IPS DF 4.7 (cell line): ENCODE results near the gene LRCOL1.
"Not testable (repeated sequence)": the region's sequence is repeated elsewhere in the genome, so short reads cannot be mapped to it uniquely, and the experiment has no call there.

Source experiments
- DNase-seq: peaks from one replicate; pipeline ENCODE4 v3.0.0-alpha.2; 2013; ENCODE audit warnings: low spot score; ENCODE audit errors: extremely low read depth

Gene LRCOL1

DNA sequence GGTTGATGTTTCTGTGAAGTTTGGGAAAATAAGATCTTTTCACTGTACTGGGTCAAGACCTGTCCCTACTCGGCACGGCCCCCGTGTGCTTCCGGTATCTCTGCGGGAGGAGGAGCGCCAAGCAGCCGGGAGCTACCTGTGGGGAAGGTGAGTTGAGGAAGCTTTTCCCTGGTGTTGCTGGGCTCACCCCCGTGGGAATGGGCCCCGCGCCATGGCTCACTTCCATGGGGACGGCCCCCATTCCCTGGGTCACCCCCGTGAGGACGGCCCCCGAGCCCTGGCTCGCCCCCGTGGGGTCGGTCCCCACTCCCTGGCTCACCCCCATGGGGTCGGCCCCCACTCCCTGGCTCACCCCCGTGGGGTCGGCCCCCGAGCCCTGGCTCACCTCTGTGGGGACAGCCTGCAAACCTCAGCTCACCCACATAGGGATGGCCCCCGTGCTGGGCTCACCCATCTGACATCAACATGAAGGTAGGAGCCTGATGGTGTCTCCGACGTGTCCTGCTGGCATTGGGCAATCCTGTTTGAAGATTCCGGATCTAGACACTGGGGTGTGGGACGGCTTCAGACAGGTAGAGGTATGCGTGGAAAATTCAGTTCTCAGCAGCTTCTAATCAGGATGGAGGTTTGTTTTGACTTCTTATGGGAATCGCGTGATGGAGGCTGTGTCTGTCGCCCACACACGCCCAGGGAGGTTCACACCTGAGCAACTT is 9.1 kb downstream of the LRCOL1 start:
- no peak for DNase-seq

DNA sequence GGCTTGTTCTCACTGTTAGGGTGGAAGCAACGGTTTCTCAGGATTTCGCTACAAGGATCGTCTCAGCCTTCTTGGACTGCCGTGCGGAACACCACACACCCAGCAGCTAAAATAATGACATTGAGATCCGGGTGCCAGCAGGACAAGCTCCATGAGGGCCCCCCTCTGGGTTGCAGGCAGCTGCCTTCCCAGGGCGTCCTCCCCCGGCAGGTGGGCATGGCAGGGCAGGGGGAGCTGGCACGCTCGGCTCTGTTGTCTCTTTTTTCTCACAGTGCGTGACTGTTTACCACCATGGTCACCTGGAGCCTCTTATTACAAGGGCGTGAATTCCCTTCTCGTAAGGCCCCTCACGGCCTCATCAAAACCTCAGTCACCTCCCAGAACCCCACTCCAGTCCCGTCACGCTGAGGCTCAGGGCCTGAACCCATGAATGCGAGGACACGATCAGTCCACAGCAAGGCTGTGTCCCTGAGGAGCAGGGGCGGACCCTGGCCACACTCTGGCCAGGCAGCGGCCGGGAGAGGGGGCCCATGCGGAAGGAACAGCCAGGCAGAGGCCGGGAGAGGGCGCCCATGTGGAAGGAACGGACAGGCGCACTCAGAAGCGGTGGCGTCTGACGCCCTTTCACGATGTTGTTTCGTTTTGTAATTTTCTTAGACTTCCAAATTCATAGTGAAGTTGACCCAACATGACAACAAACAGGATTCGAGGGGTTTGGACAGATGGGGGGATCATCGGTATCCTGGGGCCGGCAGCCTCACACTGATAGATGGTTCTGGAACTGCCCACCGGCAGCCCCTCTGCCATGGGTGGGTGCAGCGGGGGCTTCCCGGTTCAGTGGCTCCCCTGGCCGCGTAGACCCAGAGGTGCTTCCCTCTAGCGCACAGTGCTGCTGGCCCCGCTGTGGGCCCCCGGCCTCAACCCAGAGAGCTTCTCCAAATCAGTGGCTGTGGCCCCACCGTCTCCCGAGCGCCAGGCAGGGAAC is 10.0 kb downstream of the LRCOL1 start:
- no peak for DNase-seq

GRCh38 chr12:132599502-132599901 is 10.9 kb downstream of the LRCOL1 start:
- DNase-seq: not testable (repeated sequence)

DNA sequence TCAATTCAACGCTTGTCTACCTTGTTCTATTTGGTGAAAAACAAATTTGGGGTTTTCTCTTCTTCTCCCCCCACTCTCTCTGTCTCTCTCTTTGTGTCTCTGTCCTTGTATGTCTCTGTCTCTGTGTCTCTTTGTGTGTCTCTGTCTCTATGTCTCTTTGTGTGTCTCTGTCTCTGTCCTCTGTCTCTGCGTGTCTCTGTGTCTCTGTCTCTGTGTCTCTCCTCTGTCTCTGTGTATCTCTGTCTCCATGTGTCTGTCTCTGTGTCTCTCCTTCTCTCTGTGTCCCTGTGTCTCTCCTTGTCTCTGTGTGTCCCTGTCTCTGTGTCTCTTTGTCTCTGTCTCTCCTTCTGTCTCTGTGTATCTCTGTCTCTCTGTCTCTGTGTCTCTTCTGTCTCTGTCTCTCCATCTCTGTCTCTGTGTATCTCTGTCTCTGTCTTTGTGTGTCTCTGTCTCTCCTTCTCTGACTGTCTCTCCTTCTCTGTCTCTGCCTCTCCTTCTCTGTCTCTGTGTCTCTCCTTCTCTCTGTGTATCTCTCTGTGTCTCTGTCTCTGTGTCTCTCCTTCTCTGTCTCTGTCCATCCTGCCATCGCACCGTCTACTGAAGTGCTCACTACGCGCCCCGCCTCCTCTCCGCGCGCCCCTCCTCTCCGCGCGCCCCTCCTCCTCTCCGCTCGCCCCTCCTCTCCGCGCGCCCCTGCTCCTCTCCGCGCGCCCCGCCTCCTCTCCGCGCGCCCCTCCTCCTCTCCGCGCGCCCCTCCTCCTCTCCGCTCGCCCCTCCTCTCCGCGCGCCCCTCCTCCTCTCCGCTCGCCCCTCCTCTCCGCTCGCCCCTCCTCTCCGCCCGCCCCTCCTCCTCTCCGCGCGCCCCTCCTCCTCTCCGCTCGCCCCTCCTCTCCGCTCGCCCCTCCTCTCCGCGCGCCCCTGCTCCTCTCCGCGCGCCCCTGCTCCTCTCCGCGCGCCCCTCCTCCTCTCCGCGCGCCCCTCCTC is 12.8 kb downstream of the LRCOL1 start:
- no peak for DNase-seq

GRCh38 chr12:132596016-132596415 is 14.4 kb downstream of the LRCOL1 start:
- no peak for DNase-seq

- DNase-seq: no peak
Measured at GRCh38 chr12:132595183-132595582, 15.2 kb downstream of the LRCOL1 start.

- no peak for DNase-seq
Measured at GRCh38 chr12:132593938-132594358, 16.4 kb downstream of the LRCOL1 start.

GRCh38 chr12:132593521-132593920 is 16.9 kb downstream of the LRCOL1 start:
- no peak for DNase-seq

DNA sequence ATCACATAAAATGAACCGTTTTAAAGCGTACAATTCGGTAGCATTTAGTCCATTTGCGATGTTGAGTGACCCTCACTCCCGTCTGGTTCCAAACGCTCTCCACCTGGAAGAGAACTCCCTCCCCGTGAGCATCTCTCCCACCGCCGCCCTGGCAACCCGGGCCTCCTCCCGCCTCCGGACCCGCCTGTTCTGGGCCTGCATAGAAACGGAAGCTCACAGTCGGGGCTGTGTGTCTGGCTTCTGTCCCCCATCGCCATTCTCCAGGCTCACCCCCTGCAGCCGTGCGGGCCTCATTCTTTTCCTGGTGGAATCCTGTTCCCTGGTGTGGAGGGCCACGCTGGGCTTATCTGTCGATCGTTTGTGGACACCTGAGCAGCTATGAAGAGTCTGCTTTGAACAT is 17.3 kb downstream of the LRCOL1 start:
- no peak for DNase-seq

GRCh38 chr12:132592282-132592970 is 18.0 kb downstream of the LRCOL1 start:
- no peak for DNase-seq

- DNase-seq: no peak
Measured at GRCh38 chr12:132591107-132591935, 19.1 kb downstream of the LRCOL1 start.

GRCh38 chr12:132588821-132589669 is 21.3 kb downstream of the LRCOL1 start:
- no peak for DNase-seq

DNA sequence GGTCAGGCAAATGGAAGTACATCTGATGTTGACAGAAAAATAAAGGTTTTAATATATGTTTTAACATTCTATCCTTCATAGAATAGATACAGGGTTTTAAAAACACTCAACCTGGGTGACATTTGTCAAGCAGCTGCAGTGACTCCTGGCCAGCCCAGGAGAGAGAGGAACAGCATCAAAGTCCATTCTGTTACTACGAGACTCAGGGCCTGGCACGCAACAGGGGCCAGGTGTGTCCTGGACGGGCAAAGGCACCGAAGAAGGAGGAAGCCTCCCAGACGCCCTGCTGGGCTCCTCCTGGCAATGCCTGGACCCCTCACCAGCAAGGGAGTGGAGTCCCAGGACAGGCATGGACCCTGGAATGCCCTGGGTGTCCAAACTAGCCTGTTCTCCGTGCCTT is 22.1 kb downstream of the LRCOL1 start:
- DNase-seq: no peak

DNA sequence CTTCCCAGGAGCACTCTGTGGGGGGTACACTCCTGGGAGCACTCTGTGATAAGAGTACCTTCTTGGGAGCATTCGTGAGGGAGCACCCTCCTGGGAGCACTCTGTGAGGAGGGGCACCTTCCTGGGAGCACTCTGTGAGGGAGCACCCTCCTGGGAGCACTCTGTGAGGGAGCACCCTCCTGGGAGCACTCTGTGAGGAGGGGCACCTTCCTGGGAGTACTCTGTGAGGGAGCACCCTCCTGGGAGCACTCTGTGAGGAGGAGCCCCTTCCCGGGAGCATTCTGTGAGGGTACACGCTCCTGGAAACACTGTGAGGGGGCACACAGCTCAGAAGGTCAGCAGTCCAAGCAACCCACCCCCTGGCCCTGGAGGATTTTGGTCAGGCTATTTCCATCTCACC is 22.6 kb downstream of the LRCOL1 start:
- no peak for DNase-seq

GRCh38 chr12:132586929-132587328 is 23.5 kb downstream of the LRCOL1 start:
- no peak for DNase-seq

DNA sequence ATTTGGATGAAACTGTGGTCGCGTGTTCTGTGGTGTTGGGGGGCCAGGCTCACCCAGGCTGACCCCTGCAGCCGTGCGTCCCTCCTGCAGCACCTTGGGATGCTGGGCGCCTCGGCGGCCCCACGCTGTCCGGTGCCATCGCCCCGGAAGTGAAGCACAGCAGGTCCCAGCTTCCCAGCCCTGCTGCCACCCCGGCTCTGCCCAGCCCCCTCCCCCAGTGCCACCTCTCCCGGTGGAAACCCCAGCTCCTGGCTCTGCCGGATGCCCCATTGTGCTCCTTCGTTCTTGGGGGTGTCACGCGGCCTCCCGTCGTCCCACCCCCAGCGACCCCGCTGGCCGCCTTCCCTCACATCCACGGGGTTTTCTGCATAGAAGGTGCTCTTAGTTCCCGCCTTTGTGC is 25.2 kb downstream of the LRCOL1 start:
- DNase-seq: no peak

DNA sequence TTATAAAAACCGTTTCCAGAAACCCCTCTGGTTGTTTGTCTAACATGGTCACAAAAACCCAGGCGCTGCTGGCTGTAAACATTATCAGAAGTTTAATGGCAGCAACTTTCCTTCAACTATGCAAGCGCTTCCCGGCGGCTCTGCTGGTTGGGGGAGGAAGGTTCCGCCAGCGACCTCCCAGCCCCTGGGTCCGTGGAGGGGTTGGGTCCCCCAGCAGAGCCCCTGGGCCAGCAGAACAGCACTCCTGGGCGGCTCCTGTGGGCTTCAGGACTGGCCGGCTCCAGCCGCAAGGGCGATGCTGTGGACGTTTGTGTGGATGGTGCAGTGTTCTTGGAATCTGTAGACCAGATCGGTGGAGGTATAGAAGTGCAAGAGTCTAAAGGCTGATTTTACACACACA is 26.0 kb downstream of the LRCOL1 start:
- no peak for DNase-seq

GRCh38 chr12:132583736-132584135 is 26.6 kb downstream of the LRCOL1 start:
- no peak for DNase-seq

DNA sequence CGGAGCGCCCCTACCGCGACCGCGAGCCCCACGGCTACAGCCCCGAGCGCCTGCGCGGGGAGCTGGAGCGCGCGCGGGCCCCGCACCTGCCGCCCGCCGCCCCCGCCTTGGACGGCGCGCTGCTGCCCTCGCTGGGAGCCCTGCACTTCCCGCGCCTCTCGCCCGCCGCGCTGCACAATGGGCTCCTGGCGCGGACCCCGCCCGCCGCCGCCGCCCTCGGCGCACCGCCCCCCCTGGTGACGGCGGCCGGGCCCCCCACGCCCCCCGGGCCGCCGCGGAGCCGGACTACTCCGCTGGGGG is 27.0 kb downstream of the LRCOL1 start:
- no peak for DNase-seq
